Activated effector memory CD4-positive, alpha-beta T cell treated with Interleukin-2 at 50 U/mL for 16 hours (primary cell): ENCODE results near the gene PRKAB1.
"Not testable (repeated sequence)": the region's sequence is repeated elsewhere in the genome, so short reads cannot be mapped to it uniquely, and the experiment has no call there.

Source experiments
- DNase-seq: peaks from one replicate; pipeline ENCODE4 v3.0.0-alpha.2; 2020

PRKAB1 gene

GRCh38 chr12:119667577-119668323, at the start of gene PRKAB1:
Gene PRKAB1 (plus strand): TSS chr12:119668133. CDS start chr12:119668245, 112 bp downstream.
- peak; percentile 95 for DNase-seq

- not testable (repeated sequence) for DNase-seq
These were observed 49.5 kb upstream of the PRKAB1 start for GRCh38 chr12:119618328-119618896.

GRCh38 chr12:119620490-119620889, 47.4 kb upstream of the PRKAB1 start:
- no peak for DNase-seq

GRCh38 chr12:119621878-119622277, 46.1 kb upstream of the PRKAB1 start:
- no peak for DNase-seq

GRCh38 chr12:119624966-119625365, 43.0 kb upstream of the PRKAB1 start:
- no peak for DNase-seq

- DNase-seq = no peak
These were observed 40.8 kb upstream of the PRKAB1 start for GRCh38 chr12:119627019-119627643.

- no peak for DNase-seq
These were observed 40.2 kb upstream of the PRKAB1 start for GRCh38 chr12:119627686-119628085.

- DNase-seq = no peak
These were observed 37.6 kb upstream of the PRKAB1 start for GRCh38 chr12:119630223-119630780.

- no peak for DNase-seq
These were observed 36.9 kb upstream of the PRKAB1 start for GRCh38 chr12:119630962-119631550.

- DNase-seq = no peak
These were observed 35.8 kb upstream of the PRKAB1 start for GRCh38 chr12:119631930-119632678.

GRCh38 chr12:119634743-119635142, 33.2 kb upstream of the PRKAB1 start:
- no peak for DNase-seq

GRCh38 chr12:119642986-119643385, 24.9 kb upstream of the PRKAB1 start:
- DNase-seq = no peak

- no peak for DNase-seq
These were observed 23.0 kb upstream of the PRKAB1 start for GRCh38 chr12:119644930-119645329.

GRCh38 chr12:119645535-119646059, 22.3 kb upstream of the PRKAB1 start:
- no peak for DNase-seq

GRCh38 chr12:119649202-119649808, 18.6 kb upstream of the PRKAB1 start:
- DNase-seq = no peak

GRCh38 chr12:119652665-119653064, 15.3 kb upstream of the PRKAB1 start:
- no peak for DNase-seq

GRCh38 chr12:119657001-119657400, 10.9 kb upstream of the PRKAB1 start:
- not testable (repeated sequence) for DNase-seq

GRCh38 chr12:119658166-119658565, 9.8 kb upstream of the PRKAB1 start:
- DNase-seq = not testable (repeated sequence)

- DNase-seq = no peak
These were observed 8.5 kb upstream of the PRKAB1 start for GRCh38 chr12:119659289-119659897.

- no peak for DNase-seq
These were observed 7.9 kb upstream of the PRKAB1 start for GRCh38 chr12:119660076-119660475.

- no peak for DNase-seq
These were observed 6.1 kb upstream of the PRKAB1 start for GRCh38 chr12:119661882-119662281.
